Trophoblast cell (in vitro differentiated cells and primary cell): ENCODE data around the gene MKLN1.

Experiments used
- DNase-seq, 2 donors: peaks; one replicate each; pipeline ENCODE4 v3.0.0-alpha.2; 2016
- H2AFZ ChIP-seq: 2 replicates; pipeline ENCODE4 v1.6.1; 2013; ENCODE audit warnings: low read length, moderate library complexity, mild to moderate bottlenecking; ENCODE audit not compliant: insufficient read depth, poor library complexity
- H2AK5ac ChIP-seq: 2 replicates; pipeline ENCODE4 v1.6.1; 2013; ENCODE audit warnings: mild to moderate bottlenecking, low read length
- H2BK120ac ChIP-seq: 2 replicates; pipeline ENCODE4 v1.6.1; 2013; ENCODE audit warnings: low read length, mild to moderate bottlenecking, moderate library complexity; ENCODE audit not compliant: insufficient read depth, poor library complexity
- H2BK12ac ChIP-seq: 2 replicates; pipeline ENCODE4 v1.6.1; 2013; ENCODE audit warnings: mild to moderate bottlenecking, low read length, moderate library complexity
- H2BK5ac ChIP-seq: 2 replicates; pipeline ENCODE4 v1.6.1; 2013; ENCODE audit warnings: low read length, low read depth, moderate library complexity, mild to moderate bottlenecking; ENCODE audit not compliant: poor library complexity
- H3K14ac ChIP-seq: 2 replicates; pipeline ENCODE4 v1.6.1; 2013; ENCODE audit warnings: mild to moderate bottlenecking, low read length
- H3K18ac ChIP-seq: 2 replicates; pipeline ENCODE4 v1.6.1; 2013; ENCODE audit warnings: mild to moderate bottlenecking, low read length
- H3K23ac ChIP-seq: 2 replicates; pipeline ENCODE4 v1.6.1; 2013; ENCODE audit warnings: low read length
- H3K27ac ChIP-seq: 2 replicates; pipeline ENCODE4 v1.5.1; 2013; ENCODE audit warnings: low read depth, mild to moderate bottlenecking, inconsistent platforms, low read length, moderate library complexity
- H3K27me3 ChIP-seq: 2 replicates; pipeline ENCODE4 v1.6.1; 2013; ENCODE audit warnings: inconsistent platforms, mild to moderate bottlenecking, low read length, moderate library complexity; ENCODE audit not compliant: insufficient read depth
- H3K36me3 ChIP-seq, 2 experiments: 1 replicate in 1 of 2; 2 replicates in 1 of 2; pipeline ENCODE4 v1.6.1; 2013; ENCODE audit warnings: low read length in 2 of 2, mild to moderate bottlenecking in 2 of 2, moderate library complexity in 1 of 2; ENCODE audit not compliant: insufficient read depth in 2 of 2, control insufficient read depth in 1 of 2
- H3K4ac ChIP-seq: 2 replicates; pipeline ENCODE4 v1.6.1; 2013; ENCODE audit warnings: low read depth, mild to moderate bottlenecking, low read length, moderate library complexity
- H3K4me1 ChIP-seq, 2 experiments: 1 replicate in 1 of 2; 2 replicates in 1 of 2; pipeline ENCODE4 v1.6.1; 2013; ENCODE audit warnings: low read length in 2 of 2, mild to moderate bottlenecking in 2 of 2, moderate library complexity in 1 of 2; ENCODE audit not compliant: insufficient read depth in 2 of 2, control insufficient read depth in 1 of 2
- H3K4me2 ChIP-seq: 2 replicates; pipeline ENCODE4 v1.6.1; 2013; ENCODE audit warnings: inconsistent platforms, mild to moderate bottlenecking, low read length, moderate library complexity
- H3K4me3 ChIP-seq: 2 replicates; pipeline ENCODE4 v1.5.1; 2013; ENCODE audit warnings: mild to moderate bottlenecking, low read depth, low read length, inconsistent platforms
- H3K79me1 ChIP-seq: one replicate; pipeline ENCODE4 v1.6.1; 2013; ENCODE audit warnings: low read length
- H3K79me2 ChIP-seq: 2 replicates; pipeline ENCODE4 v1.6.1; 2013; ENCODE audit warnings: low read length, mild to moderate bottlenecking; ENCODE audit not compliant: control insufficient read depth, insufficient read depth, poor library complexity
- H3K9ac ChIP-seq: 2 replicates; pipeline ENCODE4 v1.6.1; 2013; ENCODE audit warnings: mild to moderate bottlenecking, low read length
- H3K9me3 ChIP-seq: 2 replicates; pipeline ENCODE4 v1.6.1; 2013; ENCODE audit warnings: low read depth, mild to moderate bottlenecking, control low read depth, inconsistent platforms, low read length; ENCODE audit not compliant: insufficient read depth
- H4K12ac ChIP-seq: 2 replicates; pipeline ENCODE4 v1.6.1; 2013; ENCODE audit warnings: low read depth, mild to moderate bottlenecking, low read length, moderate library complexity
- H4K8ac ChIP-seq: 2 replicates; pipeline ENCODE4 v1.6.1; 2013; ENCODE audit warnings: low read depth, mild to moderate bottlenecking, low read length, moderate library complexity
- H4K91ac ChIP-seq: one replicate; pipeline ENCODE4 v1.6.1; 2013; ENCODE audit warnings: low read depth, mild to moderate bottlenecking, low read length, moderate library complexity
- WGBS: extraction: QIAGEN DNeasy Blood & Tissue Kit; methylation state at CpG from one replicate; pipeline ENCODE4 v1.1.7; 2013; ENCODE audit warnings: missing lambda C conversion rate; ENCODE audit not compliant: insufficient read length, insufficient coverage; ENCODE audit errors: extremely low coverage; 5-methylcytosine and 5-hydroxymethylcytosine counted together

Gene MKLN1

GRCh38 chr7:131370523-131370968, 42.9 kb downstream of the MKLN1 start:
- no peak overlapping the region for H3K14ac ChIP-seq
- H2AFZ ChIP-seq: no peak overlapping the region
- H3K4me2 ChIP-seq: peak overlapping the region; percentile 24
- H3K9me3 ChIP-seq: no peaks in the 10 kb centered on the region
- H4K91ac ChIP-seq: no peak overlapping the region
- H3K36me3 ChIP-seq: no peaks in the 10 kb centered on the region
- no peak overlapping the region for H2AK5ac ChIP-seq
- H3K9ac ChIP-seq: no peak overlapping the region
- no peak overlapping the region for H3K4ac ChIP-seq
- no peak overlapping the region for H4K8ac ChIP-seq
- no peak overlapping the region for H3K18ac ChIP-seq
- no CpG with 5 or more reads among the region's 1 CpG for WGBS
- no peaks in the 10 kb centered on the region for H3K27me3 ChIP-seq
- H3K27ac ChIP-seq: peak overlapping the region; percentile 41
- no peak overlapping the region for H2BK12ac ChIP-seq
- H3K4me3 ChIP-seq: no peak overlapping the region
- peaks cover 0 to 5% of the 10 kb centered on the region in 2 experiments for H3K4me1 ChIP-seq
- H4K12ac ChIP-seq: no peak overlapping the region
- H3K79me1 ChIP-seq: no peaks in the 10 kb centered on the region
- H3K79me2 ChIP-seq: peaks cover 1% of the 10 kb centered on the region
- H3K23ac ChIP-seq: no peak overlapping the region
- no peak overlapping the region for H2BK120ac ChIP-seq
- no peak for DNase-seq
- H2BK5ac ChIP-seq: no peak overlapping the region

- Histone ChIP-seq H3K27me3 (no peaks in the 10 kb centered on the region), H3K4me3 (no peak overlapping the region), H3K27ac (no peak overlapping the region), H2AFZ (no peak overlapping the region), H3K18ac (no peak overlapping the region), H3K23ac (no peak overlapping the region), H4K91ac (no peak overlapping the region), H4K8ac (no peak overlapping the region), H2BK5ac (no peak overlapping the region), H2BK120ac (no peak overlapping the region), H3K9me3 (no peaks in the 10 kb centered on the region), H3K4ac (no peak overlapping the region), H3K4me2 (no peak overlapping the region), H2BK12ac (no peak overlapping the region), H3K4me1 (peaks cover 0 to 5% of the 10 kb centered on the region in 2 experiments), H3K9ac (no peak overlapping the region), H4K12ac (no peak overlapping the region), H2AK5ac (no peak overlapping the region), H3K79me1 (no peaks in the 10 kb centered on the region), H3K79me2 (peaks cover 1% of the 10 kb centered on the region), H3K14ac (no peak overlapping the region), H3K36me3 (no peaks in the 10 kb centered on the region)
- no peak for DNase-seq
- WGBS: no CpG with 5 or more reads among the region's 2 CpGs
These were observed 43.7 kb downstream of the MKLN1 start for GRCh38 chr7:131371411-131371810.

DNA sequence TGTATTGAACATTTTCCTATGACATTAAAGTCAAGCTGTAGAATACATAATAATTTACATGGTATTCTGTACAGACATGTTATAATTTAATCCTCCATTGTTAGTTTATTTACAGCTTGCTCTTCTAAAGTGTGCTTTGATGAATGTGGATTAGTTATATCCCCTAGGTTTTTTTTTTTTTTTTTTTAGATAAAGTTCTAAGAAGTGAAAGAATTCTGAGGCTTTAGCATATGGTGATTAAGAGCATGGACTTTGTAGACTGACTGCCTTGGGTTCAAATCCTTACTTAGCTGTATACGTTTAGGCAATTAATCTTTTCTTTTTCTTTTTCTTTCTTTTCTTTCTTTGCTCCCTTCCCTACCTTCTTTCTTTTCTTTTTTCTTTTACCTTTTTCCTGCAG, 44.9 kb downstream of the MKLN1 start:
- no peak overlapping the region for H2AK5ac ChIP-seq
- no peaks in the 10 kb centered on the region for H3K79me1 ChIP-seq
- H2AFZ ChIP-seq: no peak overlapping the region
- H2BK120ac ChIP-seq: no peak overlapping the region
- no peak overlapping the region for H2BK5ac ChIP-seq
- H3K36me3 ChIP-seq: no peaks in the 10 kb centered on the region
- no peak overlapping the region for H4K12ac ChIP-seq
- no peaks in the 10 kb centered on the region for H3K27me3 ChIP-seq
- H3K9ac ChIP-seq: no peak overlapping the region
- H3K4me2 ChIP-seq: no peak overlapping the region
- no CpG with 5 or more reads among the region's 1 CpG for WGBS
- no peak overlapping the region for H3K27ac ChIP-seq
- H3K14ac ChIP-seq: no peak overlapping the region
- no peak for DNase-seq
- peaks cover 0 to 5% of the 10 kb centered on the region in 2 experiments for H3K4me1 ChIP-seq
- no peaks in the 10 kb centered on the region for H3K9me3 ChIP-seq
- no peak overlapping the region for H3K18ac ChIP-seq
- H3K23ac ChIP-seq: no peak overlapping the region
- H4K91ac ChIP-seq: no peak overlapping the region
- no peak overlapping the region for H3K4ac ChIP-seq
- peaks cover 1% of the 10 kb centered on the region for H3K79me2 ChIP-seq
- no peak overlapping the region for H3K4me3 ChIP-seq
- H2BK12ac ChIP-seq: no peak overlapping the region
- H4K8ac ChIP-seq: no peak overlapping the region

GRCh38 chr7:131374821-131375220, 47.1 kb downstream of the MKLN1 start:
- H2BK120ac ChIP-seq: no peak overlapping the region
- H3K79me2 ChIP-seq: no peaks in the 10 kb centered on the region
- H3K27ac ChIP-seq: no peak overlapping the region
- WGBS: no CpG with 5 or more reads among the region's 1 CpG
- H3K9me3 ChIP-seq: no peaks in the 10 kb centered on the region
- H2BK5ac ChIP-seq: no peak overlapping the region
- no peak overlapping the region for H3K4me2 ChIP-seq
- H3K4me1 ChIP-seq: peaks cover 0 to 5% of the 10 kb centered on the region in 2 experiments
- H2AK5ac ChIP-seq: no peak overlapping the region
- H4K8ac ChIP-seq: no peak overlapping the region
- H3K4me3 ChIP-seq: no peak overlapping the region
- no peak overlapping the region for H2BK12ac ChIP-seq
- no peak overlapping the region for H3K23ac ChIP-seq
- H4K12ac ChIP-seq: no peak overlapping the region
- no peaks in the 10 kb centered on the region for H3K79me1 ChIP-seq
- H3K27me3 ChIP-seq: no peaks in the 10 kb centered on the region
- no peak overlapping the region for H4K91ac ChIP-seq
- H3K18ac ChIP-seq: no peak overlapping the region
- H3K36me3 ChIP-seq: peaks cover 0 to 2% of the 10 kb centered on the region in 2 experiments
- H3K4ac ChIP-seq: no peak overlapping the region
- no peak overlapping the region for H2AFZ ChIP-seq
- H3K14ac ChIP-seq: no peak overlapping the region
- no peak for DNase-seq
- no peak overlapping the region for H3K9ac ChIP-seq
